ENCODE measurements around the gene SEMA3B.
A peak's percentile ranks its signal among the peaks of the same experiment; 100 is the strongest.
"Not testable (repeated sequence)": the region's sequence is repeated elsewhere in the genome, so short reads cannot be mapped to it uniquely, and the experiment has no call there.

The SEMA3B gene

DNA sequence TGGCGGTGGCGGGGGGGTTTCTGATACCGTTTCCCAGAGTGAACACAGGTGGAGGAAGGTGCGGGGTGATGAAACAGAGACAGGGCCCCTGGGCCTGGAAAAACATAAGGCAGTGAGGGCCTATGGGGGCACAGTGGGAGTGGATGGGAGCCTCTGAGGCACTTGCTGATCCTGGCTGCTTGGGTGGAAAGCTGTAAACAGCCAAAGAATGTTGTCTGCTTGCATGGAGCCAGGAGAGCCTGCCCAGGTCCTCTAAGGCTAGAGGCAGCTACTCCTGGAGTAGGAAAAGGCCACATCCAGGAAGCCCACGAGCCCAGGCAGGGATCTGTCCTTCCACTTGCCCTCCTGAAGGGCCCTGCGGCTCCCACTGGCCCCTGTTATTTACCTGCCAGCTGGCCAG is 2.9 kb upstream of the SEMA3B start:
- Histone ChIP-seq H3K79me2 (ENCODE audit: control insufficient read depth, insufficient read depth, low read length, unreplicated experiment) (no peaks in the 10 kb centered on the region), H2AFZ (ENCODE audit: low read length, unreplicated experiment) (no peak overlapping the region)

DNA sequence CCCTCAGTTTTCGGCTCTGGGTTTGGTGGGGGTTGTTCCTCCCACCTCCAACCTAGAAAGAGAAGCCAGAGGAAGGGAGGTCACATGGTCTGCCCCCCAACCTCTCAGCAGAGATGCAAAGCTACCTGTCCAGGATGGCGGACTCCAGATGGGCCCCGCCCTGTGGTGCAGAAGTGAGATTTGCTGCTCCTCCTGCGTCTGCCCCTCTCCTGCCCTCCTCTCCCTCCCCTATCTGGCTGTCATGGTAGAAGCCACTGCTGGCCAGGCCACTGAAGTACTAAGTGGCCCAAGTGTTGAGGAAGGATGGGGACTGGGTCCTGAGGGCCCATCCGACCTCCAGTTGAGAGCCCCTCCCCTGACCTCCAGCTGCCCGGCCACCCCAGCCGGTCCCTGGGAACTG is 2.1 kb upstream of the SEMA3B start:
- H3K27me3 ChIP-seq (ENCODE audit: insufficient read depth, low read length) = no peaks in the 10 kb centered on the region
- H3K36me3 ChIP-seq (ENCODE audit: insufficient read depth, low read length) = no peaks in the 10 kb centered on the region
- no peaks in the 10 kb centered on the region for H3K79me2 ChIP-seq (ENCODE audit: control insufficient read depth, insufficient read depth, low read length, unreplicated experiment)
- peaks cover 45% of the 10 kb centered on the region for H3K4me1 ChIP-seq (ENCODE audit: control insufficient read depth, insufficient read depth, low read length, unreplicated experiment)
- H2AFZ ChIP-seq (ENCODE audit: low read length, unreplicated experiment) = no peak overlapping the region
- peak overlapping the region; percentile 61 for H3K4me3 ChIP-seq (ENCODE audit: low read depth, low read length)
- no peak overlapping the region for H3K27ac ChIP-seq (ENCODE audit: low read depth, low read length)

More for the DNA sequence above, 2.9 kb upstream of the SEMA3B start:
- peaks cover 46% of the 10 kb centered on the region for H3K4me1 ChIP-seq (ENCODE audit: control insufficient read depth, insufficient read depth, low read length, unreplicated experiment)
- no peaks in the 10 kb centered on the region for H3K27me3 ChIP-seq (ENCODE audit: insufficient read depth, low read length)
- no peaks in the 10 kb centered on the region for H3K36me3 ChIP-seq (ENCODE audit: insufficient read depth, low read length)
- no peak overlapping the region for H3K4me3 ChIP-seq (ENCODE audit: low read depth, low read length)
- H3K27ac ChIP-seq (ENCODE audit: low read depth, low read length) = no peak overlapping the region

DNA sequence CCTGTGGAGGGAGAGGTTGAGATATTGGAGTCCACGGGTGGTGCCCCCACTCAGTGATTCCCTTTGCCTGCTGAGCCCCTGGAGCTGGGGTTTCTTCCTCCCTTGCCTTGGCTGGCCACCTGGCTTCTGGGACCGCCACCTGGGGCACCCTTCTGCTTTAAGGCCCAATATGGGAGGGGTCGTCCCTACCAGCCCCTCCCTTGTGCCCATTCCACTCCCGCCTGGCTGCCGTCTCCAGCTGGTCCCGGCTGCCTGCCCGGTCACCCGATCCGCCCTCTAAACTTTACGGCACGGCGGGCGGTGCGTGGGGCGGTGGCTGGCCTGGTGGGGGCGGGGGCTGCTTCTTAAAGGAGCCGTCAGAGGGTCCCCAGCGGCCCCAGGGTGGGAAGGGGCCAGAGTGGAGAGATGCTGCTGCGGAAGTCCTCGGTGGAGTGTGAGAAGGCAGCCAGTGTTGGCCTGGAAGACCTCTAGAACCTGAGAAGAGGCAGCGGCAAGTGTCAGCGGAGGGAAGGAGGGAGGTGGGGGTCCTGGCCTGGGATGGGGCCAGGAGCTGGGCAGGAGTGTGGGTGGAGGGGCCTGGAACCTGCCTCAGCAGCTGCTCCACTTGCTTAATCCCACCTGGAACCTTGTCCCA is 1.6 kb upstream of the SEMA3B start:
- H3K36me3 ChIP-seq (ENCODE audit: insufficient read depth, low read length) = no peaks in the 10 kb centered on the region
- no peaks in the 10 kb centered on the region for H3K79me2 ChIP-seq (ENCODE audit: control insufficient read depth, insufficient read depth, low read length, unreplicated experiment)
- H3K4me3 ChIP-seq (ENCODE audit: low read depth, low read length) = peak overlapping the region; percentile 61
- peaks cover 45% of the 10 kb centered on the region for H3K4me1 ChIP-seq (ENCODE audit: control insufficient read depth, insufficient read depth, low read length, unreplicated experiment)
- no peak overlapping the region for H2AFZ ChIP-seq (ENCODE audit: low read length, unreplicated experiment)
- H3K27ac ChIP-seq (ENCODE audit: low read depth, low read length) = no peak overlapping the region
- no peaks in the 10 kb centered on the region for H3K27me3 ChIP-seq (ENCODE audit: insufficient read depth, low read length)

GRCh38 chr3:50268276-50268675 is 671 bp upstream of the SEMA3B start:
- no peaks in the 10 kb centered on the region for H3K36me3 ChIP-seq (ENCODE audit: insufficient read depth, low read length)
- H3K4me1 ChIP-seq (ENCODE audit: control insufficient read depth, insufficient read depth, low read length, unreplicated experiment) = peaks cover 45% of the 10 kb centered on the region
- 0 out of 2 replicates have a peak, but pooled peaks cover under 1% of the 10 kb centered on the region for H3K27me3 ChIP-seq (ENCODE audit: insufficient read depth, low read length)
- H3K4me3 ChIP-seq (ENCODE audit: low read depth, low read length) = no peak overlapping the region
- no peaks in the 10 kb centered on the region for H3K79me2 ChIP-seq (ENCODE audit: control insufficient read depth, insufficient read depth, low read length, unreplicated experiment)
- no peak overlapping the region for H3K27ac ChIP-seq (ENCODE audit: low read depth, low read length)
- H2AFZ ChIP-seq (ENCODE audit: low read length, unreplicated experiment) = no peak overlapping the region

- Histone ChIP-seq H2AFZ (ENCODE audit: low read length, unreplicated experiment) (no peak overlapping the region), H3K79me2 (ENCODE audit: control insufficient read depth, insufficient read depth, low read length, unreplicated experiment) (no peaks in the 10 kb centered on the region), H3K4me3 (ENCODE audit: low read depth, low read length) (peak overlapping the region; percentile 39; the same call in 1 of the 2 replicates), H3K36me3 (ENCODE audit: insufficient read depth, low read length) (no peaks in the 10 kb centered on the region), H3K27me3 (ENCODE audit: insufficient read depth, low read length) (peaks cover 10% of the 10 kb centered on the region), H3K4me1 (ENCODE audit: control insufficient read depth, insufficient read depth, low read length, unreplicated experiment) (peaks cover 36% of the 10 kb centered on the region), H3K27ac (ENCODE audit: low read depth, low read length) (no peak overlapping the region)
Measured at GRCh38 chr3:50269460-50269859, 513 bp downstream of the SEMA3B start.

DNA sequence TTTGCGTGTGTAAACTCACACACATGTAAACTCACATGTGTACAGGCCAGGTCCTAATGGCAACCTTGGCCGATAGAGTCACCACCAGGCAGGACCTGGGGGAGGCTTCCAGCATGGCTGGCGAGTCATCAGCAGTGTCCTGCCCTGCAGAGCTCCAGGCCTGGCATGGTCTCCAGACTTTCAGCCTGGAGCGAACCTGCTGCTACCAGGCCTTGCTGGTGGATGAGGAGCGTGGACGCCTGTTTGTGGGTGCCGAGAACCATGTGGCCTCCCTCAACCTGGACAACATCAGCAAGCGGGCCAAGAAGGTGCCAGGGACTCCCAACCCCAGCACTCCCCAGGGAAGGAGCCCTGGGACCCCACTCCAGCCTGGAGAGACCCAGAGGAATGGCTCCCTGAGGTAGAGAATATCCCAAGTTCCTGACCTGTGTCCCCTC is 1.0 kb downstream of the SEMA3B start:
- H2AFZ ChIP-seq (ENCODE audit: low read length, unreplicated experiment) = no peak overlapping the region
- H3K27ac ChIP-seq (ENCODE audit: low read depth, low read length) = no peak overlapping the region
- H3K4me3 ChIP-seq (ENCODE audit: low read depth, low read length) = peak overlapping the region; percentile 39; the same call in 1 of the 2 replicates
- no peaks in the 10 kb centered on the region for H3K79me2 ChIP-seq (ENCODE audit: control insufficient read depth, insufficient read depth, low read length, unreplicated experiment)
- H3K36me3 ChIP-seq (ENCODE audit: insufficient read depth, low read length) = no peaks in the 10 kb centered on the region
- peaks cover 14% of the 10 kb centered on the region for H3K27me3 ChIP-seq (ENCODE audit: insufficient read depth, low read length)
- peaks cover 30% of the 10 kb centered on the region for H3K4me1 ChIP-seq (ENCODE audit: control insufficient read depth, insufficient read depth, low read length, unreplicated experiment)

DNA sequence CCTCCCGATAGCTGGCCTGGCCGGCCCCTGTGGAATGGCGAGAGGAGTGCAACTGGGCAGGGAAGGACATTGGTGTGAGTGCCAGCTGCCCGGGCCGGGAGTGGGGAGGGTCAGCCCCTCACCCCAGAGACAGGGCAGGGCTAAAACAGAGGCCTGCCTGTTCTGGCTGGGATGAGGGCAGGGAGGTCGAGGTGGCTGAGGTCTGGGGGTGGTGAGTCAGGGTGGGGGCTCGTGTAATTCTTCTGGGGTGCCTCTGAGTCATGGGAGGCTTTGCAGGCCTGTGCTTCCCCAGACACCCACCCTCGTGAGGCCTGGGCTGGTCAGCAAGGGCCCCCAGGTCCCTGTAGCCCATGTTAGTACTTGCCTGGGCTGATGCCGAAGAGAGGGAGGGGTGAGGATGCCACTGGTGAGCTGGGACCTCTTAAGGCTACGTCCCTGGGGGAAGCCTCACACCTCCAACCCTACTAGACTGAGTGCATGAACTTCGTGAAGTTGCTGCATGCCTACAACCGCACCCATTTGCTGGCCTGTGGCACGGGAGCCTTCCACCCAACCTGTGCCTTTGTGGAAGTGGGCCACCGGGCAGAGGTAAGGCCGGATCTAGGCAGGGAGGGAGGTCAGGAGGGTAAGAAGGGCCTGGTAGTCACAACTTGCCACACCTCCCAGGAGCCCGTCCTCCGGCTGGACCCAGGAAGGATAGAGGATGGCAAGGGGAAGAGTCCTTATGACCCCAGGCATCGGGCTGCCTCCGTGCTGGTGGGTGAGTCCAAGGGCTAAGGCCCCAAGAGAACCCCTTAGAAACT is 1.7 kb downstream of the SEMA3B start:
- Histone ChIP-seq H3K4me1 (ENCODE audit: control insufficient read depth, insufficient read depth, low read length, unreplicated experiment) (peaks cover 26% of the 10 kb centered on the region), H3K27ac (ENCODE audit: low read depth, low read length) (no peak overlapping the region), H2AFZ (ENCODE audit: low read length, unreplicated experiment) (no peak overlapping the region), H3K4me3 (ENCODE audit: low read depth, low read length) (no peak overlapping the region), H3K36me3 (ENCODE audit: insufficient read depth, low read length) (no peaks in the 10 kb centered on the region), H3K79me2 (ENCODE audit: control insufficient read depth, insufficient read depth, low read length, unreplicated experiment) (no peaks in the 10 kb centered on the region), H3K27me3 (ENCODE audit: insufficient read depth, low read length) (peaks cover 18% of the 10 kb centered on the region)

DNA sequence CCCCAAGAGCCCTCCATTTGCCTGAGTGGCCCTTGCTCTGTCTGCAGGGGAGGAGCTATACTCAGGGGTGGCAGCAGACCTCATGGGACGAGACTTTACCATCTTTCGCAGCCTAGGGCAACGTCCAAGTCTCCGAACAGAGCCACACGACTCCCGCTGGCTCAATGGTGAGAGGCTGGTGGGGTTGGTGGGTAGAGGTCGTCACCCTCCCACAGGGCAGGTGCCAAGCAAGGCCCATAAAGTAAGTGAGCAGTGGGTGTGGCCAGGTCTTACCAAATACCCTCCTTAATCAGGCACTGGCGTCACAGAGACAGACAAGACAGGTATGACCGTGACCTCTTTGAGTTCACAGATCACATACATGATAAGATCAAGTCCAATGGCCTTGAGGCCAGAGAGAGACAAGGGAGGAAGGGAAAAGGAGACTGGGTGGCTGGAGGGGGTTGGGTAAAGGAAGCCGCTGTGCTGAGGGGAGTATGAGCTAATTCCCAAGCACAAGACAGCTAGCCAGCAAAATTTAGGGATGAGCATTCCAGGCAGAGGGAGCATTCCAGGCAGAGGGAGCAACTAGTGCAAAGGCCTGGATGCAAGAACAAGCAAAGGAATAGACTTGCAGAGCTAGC is 2.5 kb downstream of the SEMA3B start:
- no peak overlapping the region for H3K27ac ChIP-seq (ENCODE audit: low read depth, low read length)
- no peak overlapping the region for H2AFZ ChIP-seq (ENCODE audit: low read length, unreplicated experiment)
- no peak overlapping the region for H3K4me3 ChIP-seq (ENCODE audit: low read depth, low read length)
- no peaks in the 10 kb centered on the region for H3K36me3 ChIP-seq (ENCODE audit: insufficient read depth, low read length)
- no peaks in the 10 kb centered on the region for H3K79me2 ChIP-seq (ENCODE audit: control insufficient read depth, insufficient read depth, low read length, unreplicated experiment)
- H3K27me3 ChIP-seq (ENCODE audit: insufficient read depth, low read length) = peaks cover 18% of the 10 kb centered on the region
- H3K4me1 ChIP-seq (ENCODE audit: control insufficient read depth, insufficient read depth, low read length, unreplicated experiment) = peaks cover 26% of the 10 kb centered on the region

DNA sequence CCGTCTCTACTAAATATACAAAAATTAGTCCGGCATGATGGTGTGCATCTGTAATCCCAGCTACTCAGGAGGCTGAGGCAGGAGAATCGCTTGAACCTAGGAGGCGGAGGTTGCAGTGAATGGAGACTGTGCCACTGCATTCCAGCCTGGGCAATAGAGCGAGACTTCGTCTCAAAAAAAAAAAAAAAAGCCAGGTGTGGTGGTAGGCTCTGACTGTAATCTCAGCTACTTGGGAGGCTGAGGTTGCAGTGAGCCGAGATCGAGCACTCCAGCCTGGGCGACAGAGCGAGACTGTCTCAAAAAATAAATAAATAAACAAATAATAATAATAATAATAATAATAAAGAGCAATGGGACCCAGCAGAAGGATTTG is 3.6 kb downstream of the SEMA3B start:
- not testable (repeated sequence) for H3K27ac ChIP-seq (ENCODE audit: low read depth, low read length); H3K79me2 ChIP-seq (ENCODE audit: control insufficient read depth, insufficient read depth, low read length, unreplicated experiment); H3K36me3 ChIP-seq (ENCODE audit: insufficient read depth, low read length); H2AFZ ChIP-seq (ENCODE audit: low read length, unreplicated experiment)
- Histone ChIP-seq H3K4me3 (ENCODE audit: low read depth, low read length) (peak overlapping the region; percentile 77), H3K4me1 (ENCODE audit: control insufficient read depth, insufficient read depth, low read length, unreplicated experiment) (peaks cover 26% of the 10 kb centered on the region), H3K27me3 (ENCODE audit: insufficient read depth, low read length) (peaks cover 18% of the 10 kb centered on the region)

GRCh38 chr3:50272911-50273688 is 4.2 kb downstream of the SEMA3B start:
- Histone ChIP-seq H3K4me3 (ENCODE audit: low read depth, low read length) (peak overlapping the region; percentile 77), H3K27me3 (ENCODE audit: insufficient read depth, low read length) (peaks cover 18% of the 10 kb centered on the region), H3K4me1 (ENCODE audit: control insufficient read depth, insufficient read depth, low read length, unreplicated experiment) (peaks cover 26% of the 10 kb centered on the region)

More at GRCh38 chr3:50272911-50273688, 4.2 kb downstream of the SEMA3B start:
- H3K36me3 ChIP-seq (ENCODE audit: insufficient read depth, low read length) = no peaks in the 10 kb centered on the region
- no peak overlapping the region for H2AFZ ChIP-seq (ENCODE audit: low read length, unreplicated experiment)
- H3K79me2 ChIP-seq (ENCODE audit: control insufficient read depth, insufficient read depth, low read length, unreplicated experiment) = no peaks in the 10 kb centered on the region
- no peak overlapping the region for H3K27ac ChIP-seq (ENCODE audit: low read depth, low read length)
